WI38 (cell line): ENCODE measurements around the gene ZBED1.

Source experiments
- H3K4me3 ChIP-seq: 2 replicates; pipeline ENCODE4 v1.5.1; 2011; ENCODE audit warnings: low read depth, mild to moderate bottlenecking, control low read depth, low read length
- TF ChIP-seq, protein P1 (sequence below): IDR thresholded peaks from 2 replicates; pipeline ENCODE4 v1.5.1; 2012; ENCODE audit warnings: low read depth, mild to moderate bottlenecking, control low read depth, low read length

The ZBED1 gene

DNA sequence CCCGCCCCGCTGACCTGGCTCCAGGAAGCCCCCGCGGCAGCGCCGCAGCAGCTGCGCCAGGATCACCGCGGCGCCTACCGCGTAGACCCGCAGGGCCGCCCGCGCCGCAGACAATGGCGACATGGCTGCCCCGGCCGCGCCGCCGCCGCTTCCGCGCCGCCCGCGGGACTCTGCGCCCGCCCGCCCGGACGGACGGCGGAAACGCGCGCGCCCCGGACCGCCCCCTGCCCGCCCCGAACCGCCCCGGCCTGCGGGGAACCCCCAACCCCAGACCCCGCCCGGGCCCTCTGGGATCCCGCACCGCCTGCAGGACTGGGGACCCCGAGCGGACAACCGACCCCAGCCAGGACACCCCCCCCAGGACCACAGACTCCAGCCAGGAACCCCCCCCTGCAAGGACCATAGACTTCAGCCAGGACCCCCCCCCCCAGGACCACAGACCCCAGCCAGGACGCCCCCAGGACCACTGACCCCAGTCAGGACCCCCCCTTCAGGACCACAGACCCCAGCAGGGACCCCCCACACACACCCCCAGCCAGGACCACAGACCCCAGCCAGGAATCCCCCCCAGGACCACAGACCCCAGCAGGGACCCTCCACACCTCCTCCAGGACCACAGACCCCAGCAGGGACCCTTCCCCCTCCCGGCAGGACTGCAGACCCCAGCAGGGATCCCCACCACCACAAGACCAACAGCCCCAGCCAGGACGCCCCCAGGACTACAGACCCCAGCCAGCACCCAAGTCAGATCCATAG lies at the start of gene ZBED1, which contains the start of gene DHRSX:
Gene ZBED1 (minus strand): TSS at position 174 of the 756 bp plus-strand sequence. CDS start 10,257 bp downstream, outside the sequence.
Gene DHRSX (minus strand): TSS at position 174 of the 756 bp plus-strand sequence. CDS start 51 bp downstream, at position 123.
- TF ChIP-seq, protein P1, sequence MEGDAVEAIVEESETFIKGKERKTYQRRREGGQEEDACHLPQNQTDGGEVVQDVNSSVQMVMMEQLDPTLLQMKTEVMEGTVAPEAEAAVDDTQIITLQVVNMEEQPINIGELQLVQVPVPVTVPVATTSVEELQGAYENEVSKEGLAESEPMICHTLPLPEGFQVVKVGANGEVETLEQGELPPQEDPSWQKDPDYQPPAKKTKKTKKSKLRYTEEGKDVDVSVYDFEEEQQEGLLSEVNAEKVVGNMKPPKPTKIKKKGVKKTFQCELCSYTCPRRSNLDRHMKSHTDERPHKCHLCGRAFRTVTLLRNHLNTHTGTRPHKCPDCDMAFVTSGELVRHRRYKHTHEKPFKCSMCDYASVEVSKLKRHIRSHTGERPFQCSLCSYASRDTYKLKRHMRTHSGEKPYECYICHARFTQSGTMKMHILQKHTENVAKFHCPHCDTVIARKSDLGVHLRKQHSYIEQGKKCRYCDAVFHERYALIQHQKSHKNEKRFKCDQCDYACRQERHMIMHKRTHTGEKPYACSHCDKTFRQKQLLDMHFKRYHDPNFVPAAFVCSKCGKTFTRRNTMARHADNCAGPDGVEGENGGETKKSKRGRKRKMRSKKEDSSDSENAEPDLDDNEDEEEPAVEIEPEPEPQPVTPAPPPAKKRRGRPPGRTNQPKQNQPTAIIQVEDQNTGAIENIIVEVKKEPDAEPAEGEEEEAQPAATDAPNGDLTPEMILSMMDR = no peak
- peak within 1 kb of the TSS; percentile 82 for H3K4me3 ChIP-seq

DNA sequence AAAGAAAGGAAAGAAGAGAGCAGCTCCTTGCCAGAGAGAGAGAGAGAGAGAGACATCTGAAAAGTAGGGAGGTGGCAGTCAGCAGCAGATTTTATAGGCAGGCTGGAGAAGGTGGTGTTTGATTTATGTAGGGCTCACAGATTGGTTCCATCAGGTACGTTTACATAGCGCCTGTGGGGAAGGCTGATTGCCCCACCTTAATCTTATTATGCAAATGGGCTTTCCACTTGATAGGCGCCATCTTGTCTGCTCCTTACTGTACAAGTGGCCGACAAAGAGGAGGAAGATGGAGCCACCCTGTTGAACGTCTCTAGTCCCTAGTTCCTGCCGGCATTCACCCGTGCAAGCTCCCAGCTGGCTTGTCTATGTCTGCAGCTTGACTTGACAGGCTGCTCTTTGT lies 49.1 kb upstream of the ZBED1 start:
- TF ChIP-seq, protein P1 = no peak
- no peak overlapping the region for H3K4me3 ChIP-seq

DNA sequence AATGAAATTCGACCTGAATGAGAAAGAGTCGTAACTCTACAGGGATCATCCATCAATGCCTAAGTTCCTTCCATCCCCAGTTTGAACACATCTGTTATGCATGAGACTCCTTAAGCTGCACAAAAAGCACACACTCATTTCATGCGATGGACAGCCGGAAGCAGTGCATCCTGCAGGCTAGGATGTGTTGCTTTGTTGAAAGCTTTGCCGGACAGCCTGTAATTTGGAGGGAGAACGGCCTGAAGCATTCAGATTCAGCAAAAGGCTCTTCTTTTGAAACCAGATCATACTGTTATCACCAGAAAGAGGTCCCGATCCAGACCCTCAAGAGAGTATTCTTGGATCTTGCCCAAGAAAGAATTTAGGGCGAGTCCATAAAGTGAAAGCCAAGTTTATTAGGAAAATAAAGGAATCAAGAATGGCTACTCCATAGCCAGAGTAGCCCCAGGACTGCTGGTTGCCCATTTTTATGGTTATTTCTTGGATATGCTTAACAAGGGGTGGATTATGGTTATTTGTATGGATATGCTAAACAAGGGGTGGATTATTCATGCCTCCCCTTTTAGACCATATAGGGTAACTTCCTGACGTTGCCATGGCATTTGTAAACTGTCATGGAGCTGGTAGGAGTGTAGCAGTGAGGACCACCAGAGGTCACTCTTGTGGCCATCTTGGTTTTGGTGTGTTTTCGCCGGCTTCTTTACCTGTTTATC lies 48.1 kb upstream of the ZBED1 start:
- TF ChIP-seq, protein P1 = no peak
- no peak overlapping the region; the same call in 1 of the 2 replicates for H3K4me3 ChIP-seq

DNA sequence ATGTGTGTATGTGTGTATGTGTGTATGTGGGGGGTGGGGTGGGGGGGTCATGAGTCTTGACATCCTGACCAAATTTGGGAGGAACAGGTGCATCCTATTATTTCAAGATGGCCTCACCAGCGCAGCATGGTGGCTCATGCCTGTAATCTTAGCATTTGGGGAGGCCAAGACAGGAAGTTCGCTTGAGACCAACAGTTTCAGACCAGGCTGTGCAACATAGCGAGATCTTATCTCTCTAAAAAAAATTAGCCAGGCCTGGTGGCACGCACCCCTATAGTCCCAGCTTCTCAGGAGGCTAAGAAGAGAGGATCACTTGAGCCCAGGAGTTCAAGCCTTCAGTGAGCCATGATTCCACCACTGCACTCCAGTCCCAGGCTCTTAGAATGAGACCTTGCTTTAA lies 47.0 kb upstream of the ZBED1 start:
- TF ChIP-seq, protein P1 = no peak
- H3K4me3 ChIP-seq = no peak overlapping the region

DNA sequence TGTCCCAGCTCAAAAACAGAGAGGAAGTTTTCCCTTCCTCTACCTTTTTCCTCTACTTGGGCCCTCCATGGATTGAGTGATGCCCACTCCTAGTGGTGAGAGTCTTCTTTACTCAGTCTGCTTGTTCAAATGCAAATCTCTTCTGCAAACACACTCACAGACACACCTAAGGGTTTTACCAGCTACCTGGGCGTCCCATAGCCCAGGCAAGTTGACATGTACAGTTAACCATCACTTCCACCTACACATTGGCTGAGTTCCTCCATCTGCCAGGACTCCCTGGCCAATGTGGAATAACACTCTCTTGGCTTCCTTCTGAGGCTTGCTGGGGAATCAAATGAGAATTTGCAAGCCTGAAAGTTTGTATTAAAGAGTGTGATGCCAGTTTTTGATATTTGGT lies 45.7 kb upstream of the ZBED1 start:
- no peak overlapping the region for H3K4me3 ChIP-seq

DNA sequence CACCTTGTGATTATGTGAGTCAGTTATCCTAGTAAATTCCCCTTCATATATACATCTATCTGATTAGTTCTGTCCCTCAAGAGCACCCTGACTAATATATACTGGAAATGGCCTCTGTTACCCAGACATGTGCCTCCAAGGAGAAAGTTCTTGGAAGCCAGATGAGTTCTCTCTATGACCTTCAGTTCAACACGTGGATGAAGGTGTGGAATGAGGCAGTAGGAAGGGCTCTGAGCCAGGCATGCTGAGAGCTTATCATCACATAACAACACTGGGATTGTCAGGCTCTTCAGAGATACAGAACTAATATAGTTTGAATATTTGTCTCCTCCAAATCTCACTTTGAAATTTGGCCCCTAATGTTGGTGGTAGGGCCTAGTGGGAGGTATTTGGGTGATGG lies 44.4 kb upstream of the ZBED1 start:
- TF ChIP-seq, protein P1 = no peak
- no peak overlapping the region for H3K4me3 ChIP-seq

More for the DNA sequence above, 45.7 kb upstream of the ZBED1 start:
- TF ChIP-seq, protein P1 = no peak

DNA sequence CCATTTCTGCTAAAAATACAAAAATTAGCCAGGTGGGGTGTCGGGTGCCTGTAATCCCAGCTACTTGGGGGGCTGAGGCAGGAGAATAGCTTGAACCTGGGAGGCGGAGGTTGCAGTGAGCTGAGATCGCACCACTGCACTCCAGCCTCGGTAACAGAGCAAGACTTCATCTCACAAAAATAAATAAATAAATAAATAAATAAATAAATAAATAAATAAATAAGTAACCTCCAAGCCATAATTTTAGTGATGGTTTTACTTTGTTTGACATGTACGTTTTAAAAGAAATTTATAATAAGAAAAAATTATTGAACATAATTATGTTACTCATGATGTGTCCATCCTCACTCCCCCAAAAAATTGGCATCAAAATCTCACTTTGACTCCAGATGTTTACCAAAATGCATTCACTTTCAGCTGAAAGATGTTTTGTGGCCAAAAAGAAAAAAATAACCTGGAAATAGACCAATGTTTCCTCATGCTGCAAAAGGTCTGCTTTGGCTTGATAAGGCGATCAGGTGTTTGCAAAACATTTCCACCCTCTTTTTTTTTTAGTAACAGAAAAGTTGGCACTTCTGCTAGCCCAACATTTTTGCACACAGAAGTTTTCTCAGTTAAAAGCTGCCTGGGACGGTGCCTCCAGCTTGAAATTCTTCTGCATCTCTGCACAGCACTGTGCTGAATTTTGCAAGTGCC lies 42.2 kb upstream of the ZBED1 start:
- H3K4me3 ChIP-seq = no peak overlapping the region

More for the DNA sequence above, 42.2 kb upstream of the ZBED1 start:
- TF ChIP-seq, protein P1 = no peak
